B cell (primary cell): Measurements from ENCODE around the gene TMEM82. TPM values are rescaled to one million over a fixed set of nuclear protein-coding genes. Genes with fewer than 3 reads are reported as not detected.

ENCODE experiments used
- ATAC-seq: fragments of 200-7000 bp; cut with Tn5 transposase; one replicate; pipeline ENCODE4 v1.10.0; 2021; ENCODE audit warnings: low read depth, mild to moderate bottlenecking, moderate number of reproducible peaks, moderate library complexity
- CTCF ChIA-PET: fragments of 350-600 bp; sonication (Branson Sonifier 250); formaldehyde crosslinking; loops from one replicate; lab custom pipeline; 2021; ENCODE audit warnings: antibody characterized with exemption, inconsistent platforms; lab: Charles Lee
- POLR2A ChIA-PET: fragments of 350-600 bp; sonication (Branson Sonifier 250); formaldehyde crosslinking; loops from one replicate; lab custom pipeline; 2021; ENCODE audit warnings: antibody characterized with exemption; lab: Charles Lee
- DNase-seq: peaks from one replicate; pipeline ENCODE4 v3.0.0; 2013
- H2AFZ ChIP-seq: 2 replicates; pipeline ENCODE4 v1.6.1; 2012; ENCODE audit warnings: mild to moderate bottlenecking, low read depth, low read length; ENCODE audit not compliant: insufficient read depth, poor library complexity, severe bottlenecking
- H3K27ac ChIP-seq, 2 donors: 1 replicate in 1 of 2; 2 replicates in 1 of 2; pipeline ENCODE4 v1.5.1; 2012 to 2013; ENCODE audit warnings: low read length in 2 of 2, mild to moderate bottlenecking in 2 of 2, moderate library complexity in 1 of 2
- H3K27me3 ChIP-seq, 4 experiments: fragments of 200-600 bp in 1 of 4; sonication (generic) in 1 of 4; replicated peaks in 1 of 4; 1 replicate in 2 of 4; 2 replicates in 2 of 4; pipeline versions ENCODE4 v1.6.1 to v1.7.0; 2013 to 2016; ENCODE audit warnings: low read length in 3 of 4, mild to moderate bottlenecking in 2 of 4, mixed read lengths in 1 of 4, moderate library complexity in 1 of 4; ENCODE audit not compliant: insufficient read depth in 4 of 4, control insufficient read depth in 3 of 4; ENCODE audit errors: control extremely low read depth in 1 of 4
- H3K36me3 ChIP-seq, 2 experiments: replicated peaks in 1 of 2; 1 replicate in 1 of 2; 2 replicates in 1 of 2; pipeline versions ENCODE4 v1.6.1 to v1.7.1; 2013; ENCODE audit warnings: low read length in 1 of 2; ENCODE audit not compliant: insufficient read depth in 2 of 2, control insufficient read depth in 1 of 2; ENCODE audit errors: control extremely low read depth in 1 of 2, extremely low read depth in 1 of 2
- H3K4me1 ChIP-seq, 2 donors: fragments of 200-600 bp in 1 of 2; sonication (generic) in 1 of 2; 1 replicate in 1 of 2; 2 replicates in 1 of 2; pipeline versions ENCODE4 v1.5.1 to v1.6.1; 2013 to 2017; ENCODE audit warnings: low read length in 2 of 2; ENCODE audit not compliant: control insufficient read depth in 2 of 2, insufficient read depth in 2 of 2
- H3K4me2 ChIP-seq: replicated peaks from 2 replicates; pipeline ENCODE3; 2012; ENCODE audit warnings: mild to moderate bottlenecking, low read depth, low read length; ENCODE audit not compliant: poor library complexity, severe bottlenecking
- H3K4me3 ChIP-seq, 5 experiments: fragments of 200-600 bp in 1 of 5; sonication (generic) in 1 of 5; 1 replicate in 3 of 5; 2 replicates in 2 of 5; pipeline versions ENCODE4 v1.5.1 to v1.7.0; 2011 to 2016; ENCODE audit warnings: low read length in 4 of 5, mild to moderate bottlenecking in 4 of 5, low read depth in 2 of 5, control low read depth in 1 of 5, moderate library complexity in 1 of 5; ENCODE audit not compliant: insufficient read depth in 1 of 5; ENCODE audit errors: control extremely low read depth in 1 of 5, extremely low read depth in 1 of 5
- H3K79me2 ChIP-seq: fragments of 200-600 bp; sonication (generic); one replicate; pipeline ENCODE4 v1.6.0; 2016; ENCODE audit warnings: low read length; ENCODE audit not compliant: control insufficient read depth, insufficient read depth
- H3K9ac ChIP-seq: fragments of 200-600 bp; sonication (generic); 2 replicates; pipeline ENCODE4 v1.6.1; 2017; ENCODE audit warnings: mild to moderate bottlenecking, low read length, moderate library complexity
- H3K9me3 ChIP-seq, 3 donors: one replicate each; pipeline versions ENCODE4 v1.6.1 to v1.7.1; 2013; ENCODE audit warnings: low read length in 2 of 3; ENCODE audit not compliant: control insufficient read depth in 2 of 3, insufficient read depth in 1 of 3; ENCODE audit errors: control extremely low read depth in 1 of 3
- H4K20me1 ChIP-seq: 2 replicates; pipeline ENCODE4 v1.6.0; 2012; ENCODE audit warnings: mild to moderate bottlenecking, low read length; ENCODE audit not compliant: insufficient read depth, control insufficient read depth, poor library complexity, severe bottlenecking
- H3K27ac Mint-ChIP-seq: one replicate; pipeline ENCODE4 v1.8.0; 2021; ENCODE audit warnings: mixed read lengths
- H3K27me3 Mint-ChIP-seq: one replicate; pipeline ENCODE4 v1.8.0; 2021; ENCODE audit warnings: mixed read lengths
- H3K4me1 Mint-ChIP-seq: one replicate; pipeline ENCODE4 v1.8.0; 2021; ENCODE audit warnings: mixed read lengths
- H3K4me3 Mint-ChIP-seq: one replicate; pipeline ENCODE4 v1.8.0; 2021; ENCODE audit warnings: mixed read lengths
- H3K9me3 Mint-ChIP-seq: one replicate; pipeline ENCODE4 v1.8.0; 2022; ENCODE audit warnings: mixed read lengths; ENCODE audit not compliant: insufficient read depth
- EZH2 ChIP-seq: IDR thresholded peaks from 2 replicates; pipeline ENCODE4 v1.6.1; 2012; ENCODE audit warnings: borderline replicate concordance, low read depth, mild to moderate bottlenecking, moderate library complexity, low read length; ENCODE audit not compliant: insufficient read depth, poor library complexity, severe bottlenecking
- WGBS: methylation state at CpG from one replicate; pipeline ENCODE4 v1.1.5; 2013; ENCODE audit warnings: missing lambda C conversion rate; ENCODE audit not compliant: insufficient coverage; 5-methylcytosine and 5-hydroxymethylcytosine counted together
- intact Hi-C: fragments of 100-400 bp; cut with micrococcal nuclease; formaldehyde crosslinking; loops from one replicate; pipeline ENCODE4 v1.10.0; 2022
- polyA minus RNA-seq: library from RNA; depleted of rRNA, polyadenylated mRNA; stranded (reverse); fragments of >200 nt; gene quantifications from 2 replicates; pipeline ENCODE4 v1.2.3, GENCODE V29; 2012
- polyA plus RNA-seq: library from polyadenylated mRNA; depleted of rRNA; stranded (reverse); fragments of >200 nt; gene quantifications from 2 replicates; pipeline ENCODE4 v1.2.3, GENCODE V29; 2012
- total RNA-seq, 2 donors: library from RNA; stranded (reverse); fragments of 120-200 nt in 1 of 2; gene quantifications; 1 replicate in 1 of 2; 2 replicates in 1 of 2; pipeline versions ENCODE4 v1.2.3 to v1.2.4, GENCODE V29; 2013 to 2022
- TF ChIP-seq, protein P1 (sequence below): fragments of 200-600 bp; IDR thresholded peaks from one replicate; pipeline ENCODE4 v1.8.0; 2022; ENCODE audit warnings: antibody characterized with exemption, mild to moderate bottlenecking

Gene TMEM82
- total RNA-seq (not detected in 2 replicates), polyA plus RNA-seq (not detected in 2 replicates), polyA minus RNA-seq (not detected in 2 replicates)
- not detected for total RNA-seq (2013)

DNA sequence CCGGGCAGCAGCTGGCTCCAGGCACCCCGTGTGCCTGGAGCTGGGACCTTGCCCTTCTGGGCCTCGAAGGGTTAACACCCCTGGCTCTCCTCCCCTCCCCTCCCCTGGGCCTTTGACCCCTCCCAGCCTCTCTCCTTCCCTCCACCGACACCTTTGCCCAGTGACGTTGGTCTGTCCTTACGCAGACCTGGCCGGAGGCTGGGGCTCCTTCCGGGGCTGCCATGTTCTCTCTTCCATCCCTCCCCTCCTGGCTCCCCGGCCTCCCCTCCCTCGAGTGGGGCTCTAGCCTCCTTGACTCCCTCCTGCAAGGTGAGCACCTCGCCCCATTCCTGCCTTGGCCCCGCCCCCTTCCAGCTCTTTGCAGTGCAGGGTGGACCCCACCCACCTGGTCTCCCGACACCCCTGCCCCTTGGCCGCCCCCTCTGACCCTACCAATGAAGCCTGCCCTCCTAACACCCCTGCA, at the start of gene TMEM82:
Gene TMEM82, plus strand, starts transcription at position 161 of the 463 bp plus-strand sequence. Its CDS starts 61 bp downstream, at position 222.
- CTCF ChIA-PET: interaction anchor here (0.6 to 6.8 kb wide), 4 partner anchors 66 to 215 kb away, joined by 3 to 75 read pairs (median 6); partner anchors contain the start of gene DNAJC16
- WGBS: 59% methylated on average over 14 of the region's 14 CpGs

DNA sequence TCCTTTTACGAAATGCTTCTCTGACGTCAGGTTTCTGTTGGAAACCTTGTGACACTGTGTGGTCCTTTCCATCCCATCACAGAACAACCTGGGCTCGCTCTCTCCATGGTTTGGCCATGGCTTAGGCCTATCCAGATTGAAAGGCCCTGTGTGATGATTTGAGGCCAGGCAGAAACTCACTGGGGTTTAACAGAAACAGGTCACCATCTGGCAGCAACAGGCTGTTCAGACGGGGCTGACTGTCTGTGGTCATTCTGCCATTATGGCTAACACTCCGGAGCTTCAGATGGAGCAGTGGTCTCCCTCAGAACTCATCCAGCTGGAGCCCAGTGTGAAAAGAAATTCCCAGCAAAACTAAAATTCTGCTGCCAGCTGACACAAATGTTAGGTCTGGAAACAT, 48.9 kb upstream of the TMEM82 start:
- Histone ChIP-seq H3K79me2 (peaks cover 79% of the 10 kb centered on the region), H3K36me3 (peaks cover 2 to 3% of the 10 kb centered on the region in 2 experiments), H3K27me3 (no peaks in the 10 kb centered on the region), H3K4me1 (peaks cover 34 to 45% of the 10 kb centered on the region in 2 donors), H4K20me1 (peaks cover 39% of the 10 kb centered on the region), H3K4me3 (no peak overlapping the region), H3K4me2 (no peak overlapping the region), H3K9me3 (no peaks in the 10 kb centered on the region), H2AFZ (no peak overlapping the region), H3K27ac (peak overlapping the region in 1 of 2 donors; percentile 44), H3K9ac (no peak overlapping the region)
- no peaks in the 10 kb centered on the region for H3K9me3 Mint-ChIP-seq
- peaks cover 67% of the 10 kb centered on the region for H3K4me1 Mint-ChIP-seq
- CTCF ChIA-PET: interaction anchor here (0.7 to 1.2 kb wide), 2 partner anchors 9 to 97 kb away, joined by 3 to 4 read pairs; no protein-coding TSS in a partner anchor
- TF ChIP-seq EZH2: no peak
- TF ChIP-seq, protein P1, sequence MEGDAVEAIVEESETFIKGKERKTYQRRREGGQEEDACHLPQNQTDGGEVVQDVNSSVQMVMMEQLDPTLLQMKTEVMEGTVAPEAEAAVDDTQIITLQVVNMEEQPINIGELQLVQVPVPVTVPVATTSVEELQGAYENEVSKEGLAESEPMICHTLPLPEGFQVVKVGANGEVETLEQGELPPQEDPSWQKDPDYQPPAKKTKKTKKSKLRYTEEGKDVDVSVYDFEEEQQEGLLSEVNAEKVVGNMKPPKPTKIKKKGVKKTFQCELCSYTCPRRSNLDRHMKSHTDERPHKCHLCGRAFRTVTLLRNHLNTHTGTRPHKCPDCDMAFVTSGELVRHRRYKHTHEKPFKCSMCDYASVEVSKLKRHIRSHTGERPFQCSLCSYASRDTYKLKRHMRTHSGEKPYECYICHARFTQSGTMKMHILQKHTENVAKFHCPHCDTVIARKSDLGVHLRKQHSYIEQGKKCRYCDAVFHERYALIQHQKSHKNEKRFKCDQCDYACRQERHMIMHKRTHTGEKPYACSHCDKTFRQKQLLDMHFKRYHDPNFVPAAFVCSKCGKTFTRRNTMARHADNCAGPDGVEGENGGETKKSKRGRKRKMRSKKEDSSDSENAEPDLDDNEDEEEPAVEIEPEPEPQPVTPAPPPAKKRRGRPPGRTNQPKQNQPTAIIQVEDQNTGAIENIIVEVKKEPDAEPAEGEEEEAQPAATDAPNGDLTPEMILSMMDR: no peak
- 85% methylated on average over 5 of the region's 5 CpGs for WGBS
- no peak for ATAC-seq
- no peaks in the 10 kb centered on the region for H3K27me3 Mint-ChIP-seq
- H3K27ac Mint-ChIP-seq: peak overlapping the region; percentile 74
- intact Hi-C loops: loop anchor here (10.0 kb wide), 1 partner anchor 151 kb away; the partner anchor contains the start of gene SPEN
- POLR2A ChIA-PET: interaction anchor here (0.7 to 1.2 kb wide), 2 partner anchors 8 to 9 kb away, joined by 3 to 5 read pairs; no protein-coding TSS in a partner anchor
- DNase-seq: no peak
- H3K4me3 Mint-ChIP-seq: no peak overlapping the region

More for the DNA sequence above, at the start of gene TMEM82:
- Histone ChIP-seq H3K9me3 (no peaks in the 10 kb centered on the region), H3K9ac (no peak within 1 kb of the TSS), H4K20me1 (no peaks in the 10 kb centered on the region), H3K36me3 (no peaks in the 10 kb centered on the region), H3K79me2 (no peaks in the 10 kb centered on the region), H3K27ac (no peak within 1 kb of the TSS), H3K4me2 (peak within 1 kb of the TSS; percentile 37), H2AFZ (peak within 1 kb of the TSS; percentile 69), H3K4me1 (peaks cover 0 to 7% of the 10 kb centered on the region in 2 donors), H3K27me3 (no peaks in the 10 kb centered on the region), H3K4me3 (no peak within 1 kb of the TSS)
- no peaks in the 10 kb centered on the region for H3K9me3 Mint-ChIP-seq
- ATAC-seq (no peak), DNase-seq (no peak)
- peaks cover 6% of the 10 kb centered on the region for H3K4me1 Mint-ChIP-seq
- TF ChIP-seq, protein P1: no peak
- TF ChIP-seq EZH2: no peak
- POLR2A ChIA-PET: interaction anchor here (0.7 kb wide), 1 partner anchor 38 kb away, joined by 5 read pairs; no protein-coding TSS in a partner anchor
- H3K27ac Mint-ChIP-seq: no peak within 1 kb of the TSS
- intact Hi-C loops: loop anchor here (5.0 kb wide), 2 partner anchors 75 to 420 kb away; no protein-coding TSS in a partner anchor
- no peaks in the 10 kb centered on the region for H3K27me3 Mint-ChIP-seq
- H3K4me3 Mint-ChIP-seq: no peak within 1 kb of the TSS
